Heart right ventricle (tissue), 16 donors: ENCODE measurements around the gene CCDC92. TPM values are rescaled to one million over a fixed set of nuclear protein-coding genes. Genes with fewer than 3 reads are reported as not detected.
A peak's percentile ranks its signal among the peaks of the same experiment; 100 is the strongest.

Experiments
- ATAC-seq, 8 donors: fragments of 200-7000 bp; cut with Tn5 transposase; one replicate each; pipeline ENCODE4 v1.9.1; 2020; ENCODE audit warnings: mild to moderate bottlenecking in 8 of 8, moderate library complexity in 8 of 8, moderate number of reproducible peaks in 1 of 8
- DNase-seq, 2 donors: peaks; one replicate each; pipeline ENCODE4 v3.0.0-alpha.2; 2020
- H3K27ac ChIP-seq, 10 donors: fragments of 200-600 bp; sonication (generic) in 2 of 10; one replicate each; pipeline versions ENCODE4 v1.5.0 to v1.8.0; 2020 to 2022; ENCODE audit warnings: mild to moderate bottlenecking in 3 of 10
- H3K27me3 ChIP-seq, 7 donors: fragments of 200-600 bp; one replicate each; pipeline ENCODE4 v1.8.0; 2021 to 2022; ENCODE audit warnings: mild to moderate bottlenecking in 2 of 7
- H3K36me3 ChIP-seq, 9 donors: fragments of 200-600 bp; sonication (generic) in 1 of 9; one replicate each; pipeline versions ENCODE4 v1.5.0 to v1.8.0; 2020 to 2022; ENCODE audit warnings: mild to moderate bottlenecking in 2 of 9
- H3K4me1 ChIP-seq, 9 donors: fragments of 200-600 bp; sonication (generic) in 1 of 9; one replicate each; pipeline versions ENCODE4 v1.5.0 to v1.8.0; 2020 to 2022; ENCODE audit warnings: mild to moderate bottlenecking in 4 of 9
- H3K4me3 ChIP-seq, 10 donors: fragments of 200-600 bp; sonication (generic) in 2 of 10; one replicate each; pipeline versions ENCODE4 v1.5.0 to v1.8.0; 2020 to 2022; ENCODE audit warnings: mild to moderate bottlenecking in 7 of 10, moderate library complexity in 2 of 10
- H3K9me3 ChIP-seq, 11 donors: fragments of 200-600 bp in 10 of 11; sonication (generic) in 2 of 11; one replicate each; pipeline versions ENCODE4 v1.5.0 to v1.8.0; 2013 to 2022; ENCODE audit warnings: mild to moderate bottlenecking in 2 of 11, control low read depth in 1 of 11, moderate library complexity in 1 of 11
- CTCF ChIP-seq, 9 donors: fragments of 200-600 bp; sonication (generic) in 2 of 9; IDR thresholded peaks; one replicate each; pipeline versions ENCODE4 v1.5.0 to v1.8.0; 2021 to 2022; ENCODE audit warnings: antibody characterized with exemption in 9 of 9, mild to moderate bottlenecking in 5 of 9, moderate library complexity in 1 of 9
- WGBS, 2 donors: extraction: QIAGEN DNeasy Blood & Tissue Kit; methylation state at CpG; one replicate each; pipeline ENCODE4 v1.1.7; 2013; ENCODE audit warnings: inconsistent platforms in 1 of 2; 5-methylcytosine and 5-hydroxymethylcytosine counted together
- intact Hi-C, 10 donors: fragments of 100-400 bp; cut with DNase I; formaldehyde crosslinking; loops; one replicate each; pipeline versions ENCODE4 v1.11.1 to v1.14.2; 2022
- polyA plus RNA-seq, 2 donors: library from polyadenylated mRNA; stranded (reverse); fragments of 200-250 nt; gene quantifications; one replicate each; pipeline ENCODE4 v1.2.3, GENCODE V29; 2013
- total RNA-seq, 10 donors: library from RNA; stranded (reverse); fragmentation: NEBNext Ultra II Directional in 3 of 10; extraction: Animal tissue kit (Norgen Biotek cat#: 25700) in 3 of 10; gene quantifications; one replicate each; pipeline versions ENCODE4 v1.2.1 to v1.2.4, GENCODE V29; 2021 to 2023
- donor health status: Arrhythmogenic right ventricular cardiomyopathy.
- donor health status: ischemic (EF 13 %, LVEDD 7.1; RV severe dilation, severe dysfunction).
- donor health status: healthy with polysubstance abuse.
- donor health status: DM: no; HTN: yes; CAD: no.
- donor health status: DM: no; HTN: no; CAD: no.
- donor health status: ischemic (EF 25% LVEDD 6.9; RV normal size, moderate dysfunction).
- donor health status: ischemic (EF 25% LVEDD 5.7; RV mildly dilated, moderate dysfunction).
- donor health status: healthy.
- donor health status: DM: yes; HTN: yes; CAD: no.
- donor health status: Ischemic cardiomyopathy.
- donor health status: ischemic (EF 35%, LVEDD 5.7; RV mildly dilated, moderate dysfunction).
- donor health status: nonischemic (EF 11% LVEDD 7.7; RV severe dilation, severe dysfunction).
- donor health status: DM: yes; HTN: yes; CAD: no.
- donor health status: PGD.
- donor health status: ischemic (EF 29% LVEDD 5.4; RV normal size, mild dysfunction).
- donor health status: nonischemic (EF 23%, LVEDD 6.1; RV moderate dilation, normal function).

Gene CCDC92
- total and polyA plus RNA-seq, 12 donors, result 38.5 to 77.1 (median 56.5) TPM

- no peak for TF ChIP-seq CTCF (IDR thresholded peaks at IDR 0.05)
- Histone ChIP-seq H3K4me3 (no peak overlapping the region), H3K36me3 (peaks cover 0 to 49% (median 22%) of the 10 kb centered on the region in 9 donors), H3K9me3 (no peaks in the 10 kb centered on the region), H3K4me1 (peaks cover 0 to 35% (median 4%) of the 10 kb centered on the region in 9 donors), H3K27me3 (no peaks in the 10 kb centered on the region), H3K27ac (no peak overlapping the region)
- intact Hi-C loops, result no loop called here
- 83 to 90% methylated on average over 7 of the region's 7 CpGs for WGBS, 2 donors
- ATAC-seq (no peak), DNase-seq (no peak)
Observed at GRCh38 chr12:124013073-124013472, 40.4 kb upstream of the CCDC92 start.

GRCh38 chr12:124011435-124012115 lies 38.9 kb upstream of the CCDC92 start:
- 87% methylated on average over 8 of the region's 8 CpGs for WGBS, 2 donors

GRCh38 chr12:124010687-124011086 lies 38.1 kb upstream of the CCDC92 start:
- TF ChIP-seq CTCF (IDR thresholded peaks at IDR 0.05), result no peak
- 90% methylated on average over 3 of the region's 3 CpGs for WGBS, 2 donors
- Histone ChIP-seq H3K4me3 (no peak overlapping the region), H3K9me3 (no peaks in the 10 kb centered on the region), H3K36me3 (peaks cover 0 to 64% (median 22%) of the 10 kb centered on the region in 9 donors), H3K27ac (peak overlapping the region in 1 of 10 donors; percentile 17), H3K4me1 (peaks cover 0 to 39% (median 8%) of the 10 kb centered on the region in 9 donors), H3K27me3 (no peaks in the 10 kb centered on the region)
- intact Hi-C loops, result no loop called here
- ATAC-seq, result no peak
- no peak for DNase-seq

More at GRCh38 chr12:124011435-124012115, 38.9 kb upstream of the CCDC92 start:
- DNase-seq, result no peak
- no peaks in the 10 kb centered on the region for H3K27me3 ChIP-seq
- peaks cover 0 to 39% (median 8%) of the 10 kb centered on the region in 9 donors for H3K4me1 ChIP-seq
- no peak overlapping the region for H3K27ac ChIP-seq
- intact Hi-C loops, result no loop called here
- no peak overlapping the region for H3K4me3 ChIP-seq
- no peaks in the 10 kb centered on the region for H3K9me3 ChIP-seq
- TF ChIP-seq CTCF (IDR thresholded peaks at IDR 0.05), result no peak
- peaks cover 0 to 59% (median 22%) of the 10 kb centered on the region in 9 donors for H3K36me3 ChIP-seq
- ATAC-seq, result no peak

GRCh38 chr12:124009781-124010180 lies 37.1 kb upstream of the CCDC92 start:
- peaks cover 0 to 64% (median 22%) of the 10 kb centered on the region in 9 donors for H3K36me3 ChIP-seq
- H3K9me3 ChIP-seq, result no peaks in the 10 kb centered on the region
- no peak for TF ChIP-seq CTCF (IDR thresholded peaks at IDR 0.05)
- DNase-seq (no peak), ATAC-seq (peak in 1 of 8 donors; percentile 72)
- no peaks in the 10 kb centered on the region for H3K27me3 ChIP-seq
- WGBS, 2 donors, result 58 to 64% methylated on average over 6 of the region's 6 CpGs
- H3K4me3 ChIP-seq, result no peak overlapping the region
- intact Hi-C loops, result no loop called here
- peaks cover 0 to 37% (median 8%) of the 10 kb centered on the region in 9 donors for H3K4me1 ChIP-seq
- H3K27ac ChIP-seq, result no peak overlapping the region
